Measurements from ENCODE around the gene HOXA11. TPM values are rescaled to one million over a fixed set of nuclear protein-coding genes. Genes with fewer than 3 reads are reported as not detected.

HOXA11 gene
- total RNA-seq, 4 donors from 2014 or later: not detected

DNA sequence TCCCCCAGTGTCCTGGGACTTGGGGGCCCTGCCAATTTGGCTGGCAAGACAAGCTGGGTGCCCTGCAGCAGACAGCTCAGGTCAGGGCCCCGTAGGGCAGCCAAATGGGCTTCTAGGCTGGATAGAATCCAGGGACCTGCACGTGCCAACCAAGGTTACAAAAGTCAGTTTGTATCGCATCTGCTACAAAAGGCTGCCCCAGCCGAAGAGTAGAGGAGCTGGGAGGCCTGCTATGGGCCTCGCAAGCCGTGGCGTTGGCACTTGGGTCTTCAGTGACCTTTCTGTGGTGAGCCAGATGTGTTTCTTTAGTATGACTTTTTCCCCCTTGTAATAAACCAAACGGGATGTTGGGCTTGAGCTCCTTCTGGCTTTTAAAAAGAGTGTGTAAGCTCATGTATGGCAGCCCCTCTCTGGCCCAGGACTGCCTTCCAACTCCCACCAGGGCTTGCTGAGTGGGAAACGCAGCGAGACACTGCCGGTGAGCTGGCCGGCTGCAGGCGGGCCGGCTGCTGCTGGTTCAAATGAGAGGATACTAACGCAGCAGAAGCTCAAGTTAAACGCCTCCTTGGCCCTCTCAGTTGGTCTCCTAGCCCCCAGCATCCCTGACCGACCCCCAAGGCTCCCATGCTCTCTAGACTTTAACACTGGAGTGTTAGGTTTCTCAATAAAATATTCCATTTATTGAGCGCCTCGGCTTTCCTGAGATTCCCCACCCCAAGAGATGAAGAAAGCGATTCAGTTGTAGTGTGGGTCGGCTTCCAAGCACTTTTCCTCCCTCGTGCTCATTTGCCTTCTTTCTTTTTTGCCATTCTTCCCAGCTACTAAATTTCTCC is 7.9 kb downstream of the HOXA11 start:
- TF ChIP-seq POLR2A (IDR thresholded peaks at IDR 0.05): no peak
- TF ChIP-seq, protein P1, sequence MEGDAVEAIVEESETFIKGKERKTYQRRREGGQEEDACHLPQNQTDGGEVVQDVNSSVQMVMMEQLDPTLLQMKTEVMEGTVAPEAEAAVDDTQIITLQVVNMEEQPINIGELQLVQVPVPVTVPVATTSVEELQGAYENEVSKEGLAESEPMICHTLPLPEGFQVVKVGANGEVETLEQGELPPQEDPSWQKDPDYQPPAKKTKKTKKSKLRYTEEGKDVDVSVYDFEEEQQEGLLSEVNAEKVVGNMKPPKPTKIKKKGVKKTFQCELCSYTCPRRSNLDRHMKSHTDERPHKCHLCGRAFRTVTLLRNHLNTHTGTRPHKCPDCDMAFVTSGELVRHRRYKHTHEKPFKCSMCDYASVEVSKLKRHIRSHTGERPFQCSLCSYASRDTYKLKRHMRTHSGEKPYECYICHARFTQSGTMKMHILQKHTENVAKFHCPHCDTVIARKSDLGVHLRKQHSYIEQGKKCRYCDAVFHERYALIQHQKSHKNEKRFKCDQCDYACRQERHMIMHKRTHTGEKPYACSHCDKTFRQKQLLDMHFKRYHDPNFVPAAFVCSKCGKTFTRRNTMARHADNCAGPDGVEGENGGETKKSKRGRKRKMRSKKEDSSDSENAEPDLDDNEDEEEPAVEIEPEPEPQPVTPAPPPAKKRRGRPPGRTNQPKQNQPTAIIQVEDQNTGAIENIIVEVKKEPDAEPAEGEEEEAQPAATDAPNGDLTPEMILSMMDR (IDR thresholded peaks at IDR 0.05): no peak
- Histone ChIP-seq H3K36me3 (no peaks in the 10 kb centered on the region), H3K27me3 (peaks cover 89% of the 10 kb centered on the region), H3K4me3 (replicated peaks in 1 of 3) (no peak overlapping the region), H3K9me3 (no peaks in the 10 kb centered on the region), H3K4me1 (peaks cover 20 to 29% of the 10 kb centered on the region in 2 donors), H3K27ac (no peak overlapping the region)
- intact Hi-C loops (cut with DNase I): loop anchor here (10.0 kb wide), 1 partner anchor 1092 kb away; no protein-coding TSS in a partner anchor
- 63 to 75% methylated on average over 22 of the region's 22 CpGs for WGBS, 2 donors
- DNase-seq: no peak

DNA sequence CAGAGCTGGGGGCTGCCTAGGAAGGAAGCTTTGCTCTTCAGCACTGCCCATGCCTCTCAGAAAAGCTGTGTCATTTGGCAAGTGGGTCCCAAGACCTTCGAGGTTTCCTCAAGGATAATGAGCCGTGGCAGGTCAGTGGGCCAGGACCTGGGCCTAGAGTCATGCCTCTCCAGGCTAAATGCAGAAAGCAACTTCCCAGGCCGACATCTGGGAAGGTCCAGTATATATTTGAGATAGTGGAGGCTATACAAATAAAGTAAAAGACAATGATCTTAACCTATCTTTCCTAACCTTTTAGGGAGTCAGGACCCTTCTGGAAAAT is 8.5 kb downstream of the HOXA11 start:
- intact Hi-C loops (cut with DNase I): loop anchor here (10.0 kb wide), 1 partner anchor 1092 kb away; no protein-coding TSS in a partner anchor
- 67 to 70% methylated on average over 3 of the region's 3 CpGs for WGBS, 2 donors
- no peak overlapping the region for H3K4me3 ChIP-seq (replicated peaks in 1 of 3)
- no peaks in the 10 kb centered on the region for H3K36me3 ChIP-seq
- peaks cover 20 to 29% of the 10 kb centered on the region in 2 donors for H3K4me1 ChIP-seq
- H3K9me3 ChIP-seq: no peaks in the 10 kb centered on the region
- DNase-seq: no peak
- H3K27me3 ChIP-seq: peaks cover 88% of the 10 kb centered on the region
- TF ChIP-seq POLR2A (IDR thresholded peaks at IDR 0.05): no peak
- TF ChIP-seq, protein P1 (IDR thresholded peaks at IDR 0.05): no peak
- no peak overlapping the region for H3K27ac ChIP-seq

DNA sequence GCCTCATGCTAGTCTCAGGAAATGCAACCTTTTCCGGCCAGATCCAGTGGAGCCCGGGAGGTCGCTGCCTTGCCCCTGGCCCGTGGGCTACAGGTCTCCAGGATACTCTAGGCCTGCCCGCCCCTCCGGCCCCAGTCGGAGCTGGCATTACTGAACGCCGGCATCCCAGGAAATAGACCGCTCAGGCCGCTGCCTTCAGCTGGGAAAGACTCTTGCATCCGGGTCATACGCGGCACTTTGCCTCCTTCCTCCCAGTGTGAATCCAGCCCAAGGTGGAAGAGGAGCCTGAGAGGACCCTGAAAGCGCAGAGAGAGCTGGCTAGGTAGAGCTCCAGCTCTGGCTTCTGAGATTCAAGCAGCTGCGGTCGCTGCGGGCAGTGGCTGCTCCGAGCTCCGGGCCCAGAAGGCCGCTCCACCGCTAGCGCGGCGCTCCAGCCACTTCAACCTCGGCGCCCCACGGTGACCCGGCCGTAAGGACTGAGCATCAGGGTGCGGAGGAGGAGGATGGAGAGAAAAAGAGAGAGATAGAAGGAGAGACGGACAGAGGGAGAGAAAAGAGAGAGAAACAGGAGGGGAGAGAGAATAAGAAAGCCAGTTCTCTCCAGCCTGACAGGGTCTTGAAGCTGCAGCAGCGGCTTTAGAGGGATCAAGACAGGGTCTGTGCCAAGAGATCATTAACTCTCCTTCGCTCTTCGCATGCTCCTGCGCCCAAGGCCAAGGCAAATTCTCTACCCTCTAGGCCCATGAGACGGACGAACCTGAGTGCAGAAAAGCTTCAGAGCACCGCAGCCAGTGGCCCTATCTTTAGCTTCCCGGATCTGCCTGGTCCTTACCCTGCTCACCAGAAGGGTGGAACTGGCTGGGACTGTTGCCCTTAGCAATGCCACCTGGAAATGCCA is 9.2 kb downstream of the HOXA11 start:
- Histone ChIP-seq H3K27me3 (peaks cover 91% of the 10 kb centered on the region), H3K27ac (no peak overlapping the region), H3K9me3 (no peaks in the 10 kb centered on the region), H3K4me3 (replicated peaks in 1 of 3) (no peak overlapping the region), H3K36me3 (no peaks in the 10 kb centered on the region), H3K4me1 (peaks cover 20 to 29% of the 10 kb centered on the region in 2 donors)
- intact Hi-C loops (cut with DNase I): loop anchor here (10.0 kb wide), 1 partner anchor 1091 kb away; no protein-coding TSS in a partner anchor
- no peak for TF ChIP-seq POLR2A (IDR thresholded peaks at IDR 0.05)
- TF ChIP-seq, protein P1 (IDR thresholded peaks at IDR 0.05): no peak
- DNase-seq: no peak
- WGBS, 2 donors: 28 to 34% methylated on average over 26 to 40 of the region's 40 CpGs

DNA sequence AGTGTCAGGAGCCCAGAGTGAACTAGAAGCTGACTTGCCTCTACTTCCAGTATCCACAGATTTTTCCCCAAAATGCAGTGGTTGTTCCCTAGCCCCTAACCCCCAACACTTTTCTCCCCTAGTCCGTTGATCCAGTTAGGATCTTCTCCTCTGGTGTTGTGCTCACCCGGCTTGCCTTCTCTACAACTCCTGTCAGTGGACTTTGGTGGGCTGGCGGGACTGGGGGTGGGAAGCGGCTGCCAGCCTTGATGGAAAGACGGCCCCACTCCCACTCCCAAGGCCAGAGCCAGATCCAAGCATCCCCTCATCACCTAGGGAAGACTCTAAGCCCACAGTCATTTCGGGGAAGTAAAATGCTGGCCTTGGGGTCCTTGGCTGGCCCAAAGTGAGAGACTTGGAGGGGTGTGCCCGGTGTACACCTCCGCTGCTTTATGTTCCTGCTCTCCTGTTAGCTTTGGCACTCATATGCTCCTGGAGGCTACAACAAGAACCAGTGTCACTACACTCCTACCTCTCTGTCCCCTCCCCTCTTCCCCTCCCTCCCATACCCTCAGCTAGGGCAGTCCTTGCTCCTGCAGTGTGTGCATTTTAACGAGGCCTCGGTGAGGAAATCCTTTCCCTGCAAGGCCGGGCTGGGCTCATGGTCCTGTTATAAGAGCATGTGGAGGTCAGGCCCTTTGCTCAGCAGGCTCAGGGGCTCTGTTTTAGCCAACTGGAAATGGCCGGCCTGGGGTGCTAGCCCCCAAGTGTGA is 10.0 kb downstream of the HOXA11 start:
- no peak overlapping the region for H3K27ac ChIP-seq
- H3K36me3 ChIP-seq: no peaks in the 10 kb centered on the region
- H3K4me3 ChIP-seq (replicated peaks in 1 of 3): no peak overlapping the region
- H3K4me1 ChIP-seq: peaks cover 20 to 29% of the 10 kb centered on the region in 2 donors
- DNase-seq: no peak
- WGBS, 2 donors: 32 to 41% methylated on average over 12 of the region's 12 CpGs
- H3K9me3 ChIP-seq: no peaks in the 10 kb centered on the region
- no peak for TF ChIP-seq POLR2A (IDR thresholded peaks at IDR 0.05)
- TF ChIP-seq, protein P1 (IDR thresholded peaks at IDR 0.05): no peak
- intact Hi-C loops (cut with DNase I): loop anchor here (10.0 kb wide), 1 partner anchor 1090 kb away; no protein-coding TSS in a partner anchor
- peaks cover 89% of the 10 kb centered on the region for H3K27me3 ChIP-seq
